Measurements from ENCODE around the gene SFT2D1.

DNA sequence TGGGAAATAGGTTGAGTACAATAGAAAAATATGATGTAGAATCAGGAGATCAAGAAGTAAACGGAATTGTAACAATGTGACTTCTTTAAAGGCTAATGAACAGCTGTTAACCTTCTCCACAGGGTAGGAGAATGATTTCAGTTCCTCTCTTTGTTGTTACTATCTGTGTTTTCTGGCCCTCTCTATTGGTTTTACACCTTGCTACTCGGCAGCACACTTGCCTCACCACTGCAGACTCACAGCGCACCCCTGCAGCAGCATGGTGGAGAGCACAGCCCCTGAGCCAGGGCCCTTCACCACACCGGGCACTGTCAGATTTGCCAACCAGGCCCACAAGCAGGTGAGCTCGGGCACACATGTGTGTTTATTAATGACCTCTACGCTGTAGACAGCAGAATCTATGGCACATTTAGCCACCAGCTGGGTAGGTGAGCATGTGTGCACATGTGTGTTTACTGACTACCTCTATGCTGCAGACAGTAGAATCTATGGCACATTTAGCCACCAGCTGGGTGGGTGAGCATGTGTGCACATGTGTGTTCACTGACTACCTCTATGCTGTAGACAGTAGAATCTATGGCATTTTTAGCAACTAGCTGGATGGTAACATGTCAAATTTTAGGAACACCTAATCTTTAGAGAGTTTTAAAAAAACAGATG lies 16.8 kb downstream of the SFT2D1 start:
- TF ChIP-seq, protein P1, sequence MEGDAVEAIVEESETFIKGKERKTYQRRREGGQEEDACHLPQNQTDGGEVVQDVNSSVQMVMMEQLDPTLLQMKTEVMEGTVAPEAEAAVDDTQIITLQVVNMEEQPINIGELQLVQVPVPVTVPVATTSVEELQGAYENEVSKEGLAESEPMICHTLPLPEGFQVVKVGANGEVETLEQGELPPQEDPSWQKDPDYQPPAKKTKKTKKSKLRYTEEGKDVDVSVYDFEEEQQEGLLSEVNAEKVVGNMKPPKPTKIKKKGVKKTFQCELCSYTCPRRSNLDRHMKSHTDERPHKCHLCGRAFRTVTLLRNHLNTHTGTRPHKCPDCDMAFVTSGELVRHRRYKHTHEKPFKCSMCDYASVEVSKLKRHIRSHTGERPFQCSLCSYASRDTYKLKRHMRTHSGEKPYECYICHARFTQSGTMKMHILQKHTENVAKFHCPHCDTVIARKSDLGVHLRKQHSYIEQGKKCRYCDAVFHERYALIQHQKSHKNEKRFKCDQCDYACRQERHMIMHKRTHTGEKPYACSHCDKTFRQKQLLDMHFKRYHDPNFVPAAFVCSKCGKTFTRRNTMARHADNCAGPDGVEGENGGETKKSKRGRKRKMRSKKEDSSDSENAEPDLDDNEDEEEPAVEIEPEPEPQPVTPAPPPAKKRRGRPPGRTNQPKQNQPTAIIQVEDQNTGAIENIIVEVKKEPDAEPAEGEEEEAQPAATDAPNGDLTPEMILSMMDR (IDR thresholded peaks at IDR 0.05): no peak
- TF ChIP-seq POLR2A (IDR thresholded peaks at IDR 0.05): no peak

Measured in testis (tissue), 2 donors.